K562 (cell line): ENCODE measurements around the gene ERRFI1. TPM values are rescaled to one million over a fixed set of nuclear protein-coding genes. Genes with fewer than 3 reads are reported as not detected.

Experiments
- ATAC-seq: fragments of 200-7000 bp; cut with Tn5 transposase; 3 replicates; pipeline ENCODE4 v1.9.1; 2020; ENCODE audit warnings: moderate library complexity
- BruUV-seq: library from RNA; stranded (reverse); fragments of 400-500 nt; replicated peaks from 2 replicates; lab custom pipeline; 2021; lab: Mats Ljungman, UMichigan
- CTCF ChIA-PET: fragments of 300-600 bp; formaldehyde crosslinking; extraction: SDS; loops from one replicate; lab custom pipeline; 2021; ENCODE audit warnings: low intra/inter-chr PET ratio; lab: Yijun Ruan, JAX
- POLR2A ChIA-PET: fragments of 300-600, 350-650 bp; sonication (Branson Sonifier 250); formaldehyde crosslinking; extraction: SDS; loops from one replicate; lab custom pipeline; 2021; ENCODE audit warnings: antibody characterized with exemption, inconsistent platforms; lab: Yijun Ruan, JAX
- DNase-seq, 4 experiments: peaks; one replicate each; pipeline versions ENCODE4 v3.0.0 to v3.0.0-alpha.2; 2011 to 2018; ENCODE audit warnings: low spot score in 3 of 4, mixed read lengths in 3 of 4; ENCODE audit errors: extremely low read depth in 1 of 4
- FAIRE-seq: peaks from 2 replicates; lab custom pipeline; 2011; peaks lifted over from hg19 to GRCh38; lab: Jason Lieb, UNC
- H2AFZ ChIP-seq: 2 replicates; pipeline ENCODE4 v1.6.0; 2011; ENCODE audit warnings: low read depth, low read length, control low read depth, inconsistent platforms
- H3K27ac ChIP-seq: fragments of 200-600 bp; 3 replicates; pipeline ENCODE4 v1.8.0; 2011; ENCODE audit warnings: low read depth, mild to moderate bottlenecking, control low read depth, inconsistent platforms, low read length, moderate library complexity, mixed read lengths; ENCODE audit errors: extremely low read depth
- H3K27me3 ChIP-seq, 2 experiments: fragments of 300-600 bp in 1 of 2; 2 replicates in 1 of 2; 3 replicates in 1 of 2; pipeline versions ENCODE4 v1.6.0 to v1.8.0; 2011; ENCODE audit warnings: inconsistent platforms in 2 of 2, low read length in 2 of 2, mild to moderate bottlenecking in 1 of 2, mixed read lengths in 1 of 2, moderate library complexity in 1 of 2; ENCODE audit not compliant: control insufficient read depth in 2 of 2, insufficient read depth in 2 of 2
- H3K36me3 ChIP-seq: fragments of 300-600 bp; 3 replicates; pipeline ENCODE4 v1.8.0; 2011; ENCODE audit warnings: mild to moderate bottlenecking, low read length, inconsistent platforms; ENCODE audit not compliant: control insufficient read depth, insufficient read depth
- H3K4me1 ChIP-seq, 2 experiments: fragments of 200-600 bp in 1 of 2; replicated peaks in 1 of 2; 2 replicates in 1 of 2; 3 replicates in 1 of 2; pipeline versions ENCODE4 v1.5.1 to v1.8.0; 2011; ENCODE audit warnings: inconsistent platforms in 2 of 2, low read length in 2 of 2, mild to moderate bottlenecking in 1 of 2, mixed read lengths in 1 of 2, moderate library complexity in 1 of 2; ENCODE audit not compliant: control insufficient read depth in 2 of 2, insufficient read depth in 2 of 2
- H3K4me2 ChIP-seq: 2 replicates; pipeline ENCODE4 v1.6.1; 2011; ENCODE audit warnings: low read length, control low read depth, inconsistent platforms, mixed read lengths; ENCODE audit not compliant: insufficient read depth
- H3K4me3 ChIP-seq: fragments of 200-600 bp; sonication (generic), shearing (Covaris generic); 2 replicates; pipeline ENCODE4 v1.5.1; 2016; ENCODE audit warnings: control low read depth, inconsistent platforms
- H3K79me2 ChIP-seq: fragments of 200-600 bp; 3 replicates; pipeline ENCODE4 v1.8.0; 2011; ENCODE audit warnings: low read length, inconsistent platforms; ENCODE audit not compliant: control insufficient read depth, insufficient read depth
- H3K9ac ChIP-seq, 2 experiments: 2 replicates each; pipeline versions ENCODE4 v1.6.0 to v1.6.1; 2011; ENCODE audit warnings: low read depth in 2 of 2, low read length in 2 of 2, control low read depth in 1 of 2, inconsistent platforms in 1 of 2, mild to moderate bottlenecking in 1 of 2, mixed read lengths in 1 of 2; ENCODE audit not compliant: insufficient read depth in 1 of 2
- H3K9me1 ChIP-seq: one replicate; pipeline ENCODE4 v1.6.0; 2011; ENCODE audit warnings: inconsistent platforms, mild to moderate bottlenecking, low read length, moderate library complexity; ENCODE audit not compliant: control insufficient read depth, insufficient read depth
- H3K9me3 ChIP-seq: replicated peaks from 2 replicates; pipeline ENCODE4 v1.5.1; 2011; ENCODE audit warnings: low read depth, low read length, inconsistent platforms; ENCODE audit not compliant: control insufficient read depth, insufficient read depth
- H4K20me1 ChIP-seq: replicated peaks from 2 replicates; pipeline ENCODE4 v1.6.1; 2011; ENCODE audit warnings: low read length, inconsistent platforms, mixed read lengths; ENCODE audit not compliant: control insufficient read depth, insufficient read depth
- ASH1L ChIP-seq: fragments of 450-650 bp; IDR thresholded peaks from 2 replicates; pipeline ENCODE4 v1.6.1; 2018; ENCODE audit warnings: borderline replicate concordance, mild to moderate bottlenecking, low read depth; ENCODE audit not compliant: partially characterized antibody
- ATF7 ChIP-seq: fragments of 450-650 bp; IDR thresholded peaks from 2 replicates; pipeline ENCODE4 v1.7.1; 2014; ENCODE audit warnings: mild to moderate bottlenecking, moderate library complexity
- CBX5 ChIP-seq: IDR thresholded peaks from 2 replicates; pipeline ENCODE4 v1.6.1; 2014; ENCODE audit warnings: low read depth, borderline replicate concordance
- FOXK2 ChIP-seq, 2 experiments: fragments of 450-650 bp; IDR thresholded peaks in 1 of 2; conservative IDR thresholded peaks in 1 of 2; 2 replicates each; pipeline ENCODE4 v1.6.1; 2016; ENCODE audit warnings: low read depth in 2 of 2, mild to moderate bottlenecking in 1 of 2
- IRF2 ChIP-seq: sonication (generic); formaldehyde crosslinking; IDR thresholded peaks from 2 replicates; pipeline ENCODE4 v1.8.1; 2022; ENCODE audit warnings: mild to moderate bottlenecking, missing genetic modification reagents
- RBM17 ChIP-seq: fragments of 200-400 bp; formaldehyde crosslinking; IDR thresholded peaks from 2 replicates; pipeline ENCODE4 v1.6.1; 2017; ENCODE audit warnings: low read depth, mild to moderate bottlenecking, low read length, borderline replicate concordance
- SP1 ChIP-seq: sonication (generic); formaldehyde crosslinking; IDR thresholded peaks from 2 replicates; pipeline ENCODE4 v1.8.1; 2022; ENCODE audit warnings: mild to moderate bottlenecking, missing genetic modification reagents
- XRCC3 ChIP-seq: fragments of 450-650 bp; IDR thresholded peaks from 2 replicates; pipeline ENCODE4 v1.6.1; 2017; ENCODE audit warnings: mild to moderate bottlenecking, moderate library complexity
- ZFP91 ChIP-seq: sonication (generic); formaldehyde crosslinking; IDR thresholded peaks from 2 replicates; pipeline ENCODE4 v1.8.0; 2022; ENCODE audit warnings: mild to moderate bottlenecking, missing genetic modification reagents
- ZKSCAN1 ChIP-seq: fragments of 150-350 bp; IDR thresholded peaks from 2 replicates; pipeline ENCODE4 v1.6.1; 2016; ENCODE audit warnings: low read depth, low read length
- ZNF592 ChIP-seq: fragments of 450-650 bp; IDR thresholded peaks from 2 replicates; pipeline ENCODE4 v1.6.1; 2017; ENCODE audit warnings: antibody characterized with exemption, mild to moderate bottlenecking
- ZNF740 ChIP-seq, 3 experiments: fragments of 200-800 bp in 1 of 3; sonication (Bioruptor generic) in 1 of 3; sonication (generic) in 1 of 3; formaldehyde crosslinking in 1 of 3; IDR thresholded peaks; 2 replicates each; pipeline versions ENCODE4 v1.6.1 to v1.8.0; 2016 to 2022; ENCODE audit warnings: mild to moderate bottlenecking in 2 of 3, missing compliant biosample characterization in 2 of 3, missing genetic modification characterization in 2 of 3, missing genetic modification reagents in 1 of 3
- WGBS: fragments of 100-300 bp; shearing (Covaris generic); methylation state at CpG from one replicate; pipeline ENCODE4 v1.1.6; 2016; ENCODE audit warnings: low coverage, mixed read lengths; ENCODE audit not compliant: insufficient coverage; ENCODE audit errors: missing lambda C conversion rate; 5-methylcytosine and 5-hydroxymethylcytosine counted together
- in situ Hi-C: fragments of 300-500 bp; cut with MboI; formaldehyde crosslinking; loops from 4 replicates; pipeline ENCODE4 v1.15.0; 2018; ENCODE audit warnings: inconsistent platforms, mixed read lengths
- intact Hi-C: fragments of 100-400 bp; cut with micrococcal nuclease; formaldehyde crosslinking; loops from 2 replicates; pipeline ENCODE4 v1.14.2; 2022
- polyA plus RNA-seq, 8 experiments: library from polyadenylated mRNA; depleted of rRNA in 4 of 8; stranded (reverse) in 5 of 8; unstranded in 3 of 8; fragments of >200 nt; fragmentation: Nextera tagmentation in 2 of 8; fragmentation: Illumina TruSeq in 1 of 8; extraction: Ambion mirVana in 2 of 8; extraction: Trizol in 1 of 8; gene quantifications; 2 replicates each; pipeline versions ENCODE4 v1.2.1 to v1.2.3, GENCODE V29; 2011 to 2014; ENCODE audit warnings: inconsistent platforms in 1 of 8, missing spikeins in 1 of 8
- total RNA-seq, 7 experiments: library from RNA; depleted of rRNA in 6 of 7; stranded (reverse); fragments of >200 nt in 6 of 7; fragmentation: Illumina TruSeq in 2 of 7; extraction: Trizol in 2 of 7; gene quantifications; 2 replicates each; pipeline versions ENCODE4 v1.2.1 to v1.2.3, GENCODE V29; 2011 to 2021; ENCODE audit warnings: low replicate concordance in 1 of 7

ERRFI1 gene
- total and polyA plus RNA-seq, 9 of the 15 experiments (the other 6 are each of a cell fraction or from before 2014, with no cell fraction given), result 0.67 to 4.4 (median 1.1) TPM

- TF ChIP-seq IRF2 (CRISPR knock-in tag), result no peak
- TF ChIP-seq ZFP91 (CRISPR knock-in tag), result no peak
- TF ChIP-seq ASH1L, result no peak
- TF ChIP-seq RBM17, result no peak
- no peak for TF ChIP-seq XRCC3
Observed at GRCh38 chr1:7980984-7981383, 45.1 kb downstream of the ERRFI1 start (continued).

GRCh38 chr1:7975212-7975865 is 50.8 kb downstream of the ERRFI1 start:
- ATAC-seq, result peak; percentile 100
- BruUV-seq, result no TSS peak
- Histone ChIP-seq H3K27ac (no peak overlapping the region), H3K9me1 (no peaks in the 10 kb centered on the region), H3K79me2 (peaks cover 18% of the 10 kb centered on the region; the same call in 2 of the 3 replicates), H3K4me3 (no peak overlapping the region), H4K20me1 (peaks cover 9% of the 10 kb centered on the region; the same call in 1 of the 2 replicates), H3K9me3 (no peaks in the 10 kb centered on the region), H3K27me3 (no peaks in the 10 kb centered on the region), H3K36me3 (peaks cover 76% of the 10 kb centered on the region), H3K9ac (no peak overlapping the region), H2AFZ (no peak overlapping the region), H3K4me1 (no peaks in the 10 kb centered on the region), H3K4me2 (no peak overlapping the region)
- intact Hi-C loops (loop anchor here (2.0 kb wide), 1 partner anchor 39 kb away; no protein-coding TSS in a partner anchor), in situ Hi-C loops (loop anchor here (5.0 kb wide), 1 partner anchor 37 kb away; no protein-coding TSS in a partner anchor)
- peak; percentile 85 for FAIRE-seq
- ChIA-PET CTCF (interaction anchor here (1.3 to 2.8 kb wide), 4 partner anchors 40 to 375 kb away, joined by 5 to 37 read pairs (median 29); no protein-coding TSS in a partner anchor), POLR2A (interaction anchor here (0.6 to 2.0 kb wide), 6 partner anchors 9 to 374 kb away, joined by 3 to 8 read pairs (median 4); partner anchors contain the start of gene PARK7)
- DNase-seq, result peak; percentile 83 to 87 (median 86)
- WGBS, result 73% methylated on average over 8 of the region's 8 CpGs
- TF ChIP-seq SP1, result 0 out of 2 replicates have a peak, but pooled peaks have one; percentile 49
- 0 out of 4 replicates have a peak, but pooled peaks of 1 of the 2 experiments have one; percentile 33 for TF ChIP-seq FOXK2 (conservative IDR thresholded peaks at IDR 0.05 in 1 of 2, IDR thresholded peaks at IDR 0.05 in 1 of 2; ENCODE audit: low read depth in 2 of 2)
- TF ChIP-seq ATF7, result 0 out of 2 replicates have a peak, but pooled peaks have one; percentile 12
- 0 out of 2 replicates have a peak, but pooled peaks have one; percentile 23 for TF ChIP-seq ZKSCAN1
- peak; percentile 56 for TF ChIP-seq ZNF592
- TF ChIP-seq CBX5, result 0 out of 2 replicates have a peak, but pooled peaks have one; percentile 28
- 0 out of 2 replicates have a peak, but pooled peaks have one; percentile 24 for TF ChIP-seq ZNF740 (CRISPR knock-in tag; IDR thresholded peaks at IDR 0.05)
- no peak for TF ChIP-seq ZNF740 (tag; IDR thresholded peaks at IDR 0.05)
